ENCODE results near the gene PSMD11.

GRCh38 chr17:32429598-32429997 lies 14.7 kb upstream of the PSMD11 start:
- TF ChIP-seq CTCF (IDR thresholded peaks at IDR 0.05; ENCODE audit: insufficient read depth, low read length, poor library complexity, severe bottlenecking) (no peak), EZH2phosphoT487 (conservative IDR thresholded peaks at IDR 0.05; ENCODE audit: low read length) (no peak)
